ENCODE results near the gene ASTN1.

GRCh38 chr1:177014325-177014724, 150.2 kb downstream of the ASTN1 start:
- TF ChIP-seq IRF9 (tag; IDR thresholded peaks at IDR 0.05) (no peak), ZNF121 (CRISPR knock-in tag; conservative IDR thresholded peaks at IDR 0.05) (no peak), SNRNP70 (optimal IDR thresholded peaks at IDR 0.05; ENCODE audit: low read depth, low read length) (no peak), HMG20B (CRISPR knock-in tag; IDR thresholded peaks at IDR 0.05) (no peak), CTCF (IDR thresholded peaks at IDR 0.05 in 2 of 3, conservative IDR thresholded peaks at IDR 0.05 in 1 of 3; ENCODE audit: insufficient read depth in 2 of 3, low read depth in 1 of 3, low read length in 3 of 3) (no peak), RAD21 (CRISPR knock-in tag; conservative IDR thresholded peaks at IDR 0.05 in 1 of 2, IDR thresholded peaks at IDR 0.05 in 1 of 2) (no peak), TEAD4 (IDR thresholded peaks at IDR 0.05; ENCODE audit: low read length) (no peak), TEAD4 (CRISPR knock-in tag; IDR thresholded peaks at IDR 0.05; ENCODE audit: borderline replicate concordance) (no peak)
- TF ChIP-seq, protein P1, sequence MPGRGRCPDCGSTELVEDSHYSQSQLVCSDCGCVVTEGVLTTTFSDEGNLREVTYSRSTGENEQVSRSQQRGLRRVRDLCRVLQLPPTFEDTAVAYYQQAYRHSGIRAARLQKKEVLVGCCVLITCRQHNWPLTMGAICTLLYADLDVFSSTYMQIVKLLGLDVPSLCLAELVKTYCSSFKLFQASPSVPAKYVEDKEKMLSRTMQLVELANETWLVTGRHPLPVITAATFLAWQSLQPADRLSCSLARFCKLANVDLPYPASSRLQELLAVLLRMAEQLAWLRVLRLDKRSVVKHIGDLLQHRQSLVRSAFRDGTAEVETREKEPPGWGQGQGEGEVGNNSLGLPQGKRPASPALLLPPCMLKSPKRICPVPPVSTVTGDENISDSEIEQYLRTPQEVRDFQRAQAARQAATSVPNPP (IDR thresholded peaks at IDR 0.05; ENCODE audit: borderline replicate concordance, insufficient read depth, insufficient read length) = no peak

Measured in K562 (cell line).